Activated CD4-positive, alpha-beta T cell treated with anti-CD3 and anti-CD28 coated beads, Interleukin-2, amount 50 U/mL, for 24 hours (primary cell): ENCODE measurements around the gene SLC25A48.

Source experiments
- DNase-seq, 2 donors: peaks; one replicate each; pipeline ENCODE4 v3.0.0-alpha.2; 2020; ENCODE audit warnings: low read depth in 1 of 2, low spot score in 1 of 2

The SLC25A48 gene

DNA sequence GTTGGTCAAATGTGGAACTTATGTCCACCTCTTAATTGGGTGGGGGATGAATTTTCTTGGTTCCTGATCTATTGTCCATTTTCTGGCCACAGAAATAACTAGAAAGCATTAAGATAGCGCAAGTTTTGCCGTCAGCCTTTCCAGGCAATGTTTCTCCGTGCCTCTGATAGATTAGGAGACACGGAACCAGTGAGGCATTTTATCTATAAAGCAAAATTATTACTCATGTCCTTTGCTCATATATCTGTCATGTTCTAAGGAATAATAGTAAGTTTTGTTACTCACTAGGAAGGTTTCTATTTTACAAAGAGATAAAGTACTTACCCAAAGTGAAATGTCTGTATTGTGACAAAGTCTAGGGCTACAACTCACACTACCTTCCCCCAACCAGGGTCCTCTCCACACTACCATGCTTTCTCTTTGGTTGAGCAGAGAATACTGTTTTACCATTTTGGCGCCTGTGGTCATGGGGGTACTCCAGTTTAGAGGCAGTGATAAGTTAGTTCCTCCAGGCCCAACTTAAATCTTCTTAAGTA lies 81.1 kb downstream of the SLC25A48 start:
- no peak for DNase-seq

DNA sequence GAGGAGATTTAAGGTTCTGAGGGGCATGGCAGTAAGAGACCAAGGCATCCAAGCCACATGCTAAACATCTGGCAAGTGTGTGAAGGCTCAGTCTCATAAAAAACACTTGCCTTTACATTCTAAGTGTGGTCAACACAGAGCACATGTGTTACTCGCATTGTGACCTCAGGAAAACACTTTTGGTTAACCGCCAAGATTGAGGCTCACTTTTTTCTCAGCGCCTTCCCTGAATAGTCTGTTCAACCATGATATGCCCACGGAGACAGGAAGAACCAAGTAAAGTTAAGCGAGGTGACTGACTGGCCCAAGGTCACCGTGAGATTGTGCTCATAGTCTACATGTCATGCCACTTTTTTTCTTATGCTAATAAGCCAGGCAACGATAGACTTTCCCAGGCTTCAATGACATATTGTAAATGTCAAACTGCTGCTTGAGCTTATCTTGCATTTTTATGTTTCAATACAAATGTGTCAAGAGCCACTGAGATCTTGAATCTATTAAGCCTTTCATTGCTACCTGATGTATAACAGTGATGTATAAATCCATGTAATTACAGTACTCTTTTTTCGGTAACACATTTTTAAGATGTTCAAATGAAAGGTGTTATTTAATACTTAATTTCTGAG lies 82.3 kb downstream of the SLC25A48 start:
- no peak for DNase-seq

DNA sequence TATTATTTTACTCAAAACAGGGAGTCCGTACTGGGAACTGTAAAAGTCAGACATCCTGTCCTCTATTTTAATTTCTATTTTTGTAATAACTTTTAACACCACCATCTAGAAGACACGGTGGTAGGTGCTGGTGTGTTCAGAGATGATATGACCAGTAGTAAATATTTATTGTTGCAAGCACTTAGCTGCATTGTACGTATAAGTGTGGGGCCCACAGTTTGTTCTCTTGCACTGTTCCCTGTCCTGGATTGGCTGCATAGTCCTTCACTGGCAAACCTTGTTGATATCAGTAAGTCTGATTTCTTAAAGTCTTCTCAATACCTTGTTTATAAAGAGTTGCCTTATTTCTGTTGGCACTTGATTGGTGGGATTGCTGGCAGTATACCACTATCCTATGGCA lies 85.7 kb downstream of the SLC25A48 start:
- no peak for DNase-seq

DNA sequence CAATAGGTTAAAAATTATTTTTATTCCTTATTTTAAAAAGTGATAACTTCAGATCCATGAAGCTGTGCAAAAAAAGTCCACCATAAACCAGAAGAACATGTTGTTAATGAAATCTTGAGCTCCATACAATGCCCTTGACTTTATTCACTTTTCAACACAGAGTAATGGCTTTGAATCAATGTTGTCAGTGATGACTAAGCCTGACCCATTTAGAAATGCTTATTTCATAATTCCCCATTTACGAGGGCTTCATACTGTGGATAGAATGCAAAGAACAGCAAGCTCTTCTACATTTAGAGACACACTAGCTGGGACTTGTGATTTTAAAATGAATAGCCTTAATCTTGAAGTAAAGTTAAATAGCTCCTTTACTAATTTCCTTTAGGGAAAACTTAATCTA lies 86.9 kb downstream of the SLC25A48 start:
- no peak for DNase-seq

DNA sequence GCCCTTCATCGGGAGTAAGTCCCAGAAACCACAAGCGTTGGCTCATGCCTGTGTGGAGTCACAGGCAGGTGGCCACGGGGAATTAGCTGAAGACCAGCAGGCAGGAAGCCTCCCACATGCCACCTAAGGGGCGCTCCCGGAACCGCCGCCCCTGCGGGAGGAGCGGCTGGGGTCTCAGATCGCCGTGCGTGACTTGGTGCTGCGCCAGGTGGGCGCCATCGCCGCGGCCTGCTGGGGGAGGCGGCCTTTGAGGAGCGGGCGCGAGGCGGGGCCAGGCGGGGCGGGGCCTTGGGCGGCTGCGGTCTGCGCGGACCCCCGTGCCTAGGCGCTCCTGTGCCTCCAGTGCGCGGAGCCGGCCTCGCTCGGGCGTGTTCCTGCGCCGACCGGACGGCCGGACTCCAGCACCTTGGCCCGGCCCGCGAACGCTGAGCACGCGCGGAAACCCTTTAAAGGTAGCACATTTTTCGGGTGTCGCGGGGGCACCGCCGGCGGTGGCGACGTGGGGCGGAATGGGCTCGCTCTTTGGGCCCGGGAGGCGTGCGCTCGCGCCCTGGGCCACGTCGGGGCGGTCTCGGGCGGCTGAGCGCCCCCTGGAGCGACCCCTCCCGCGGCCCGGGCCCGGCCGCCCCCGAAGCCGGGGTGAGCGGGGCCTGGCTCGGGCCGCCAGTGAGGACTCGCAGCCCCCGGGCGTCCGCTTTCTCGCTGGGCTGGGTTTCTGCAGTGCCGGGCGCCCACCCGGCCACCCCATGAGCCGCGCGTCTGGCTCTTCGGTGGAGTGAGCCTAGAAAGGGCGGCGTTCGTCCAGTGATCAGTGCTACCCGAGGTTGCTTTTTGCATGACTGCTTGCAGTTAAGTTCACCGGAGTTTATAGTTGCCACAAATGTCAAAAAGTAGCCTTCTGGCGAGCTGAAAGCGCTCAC lies 95.8 kb downstream of the SLC25A48 start:
- DNase-seq = no peak

DNA sequence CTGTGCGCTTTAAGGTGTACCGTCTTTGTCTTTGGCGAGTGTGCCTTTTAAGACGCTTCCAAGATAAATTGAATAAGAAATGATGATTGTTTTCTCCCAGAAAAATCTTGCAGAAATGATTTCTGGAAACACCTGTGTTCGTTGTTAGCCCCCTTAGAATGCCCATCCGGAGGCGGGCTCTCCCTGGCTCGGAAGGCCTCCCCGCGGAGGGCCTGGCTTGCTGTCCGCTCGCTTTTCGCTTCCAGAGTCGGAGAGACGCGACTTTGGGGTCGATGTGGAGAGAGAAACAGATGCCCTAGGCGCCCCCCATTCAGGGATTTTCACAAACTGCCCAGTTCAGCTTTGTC lies 96.5 kb downstream of the SLC25A48 start:
- no peak for DNase-seq

DNA sequence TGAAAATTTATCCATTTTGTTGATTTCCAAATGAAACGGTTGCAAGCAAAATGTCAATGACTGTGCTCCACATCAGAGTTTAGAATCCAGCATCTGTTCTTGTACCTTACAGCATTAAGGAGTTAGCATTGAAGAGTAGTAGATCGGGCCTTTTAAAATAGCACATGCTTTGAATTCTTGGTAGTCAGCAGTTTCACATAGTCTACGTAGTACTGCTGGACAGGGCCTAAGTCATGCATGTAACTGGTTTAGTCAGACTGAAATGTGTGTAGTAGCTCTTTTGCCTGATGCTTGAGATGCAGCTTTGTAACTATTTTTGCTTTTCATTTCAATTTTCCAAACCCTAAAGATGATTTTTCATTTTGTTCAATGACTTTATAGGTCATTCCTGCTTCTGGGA lies 100.5 kb downstream of the SLC25A48 start:
- DNase-seq = no peak

DNA sequence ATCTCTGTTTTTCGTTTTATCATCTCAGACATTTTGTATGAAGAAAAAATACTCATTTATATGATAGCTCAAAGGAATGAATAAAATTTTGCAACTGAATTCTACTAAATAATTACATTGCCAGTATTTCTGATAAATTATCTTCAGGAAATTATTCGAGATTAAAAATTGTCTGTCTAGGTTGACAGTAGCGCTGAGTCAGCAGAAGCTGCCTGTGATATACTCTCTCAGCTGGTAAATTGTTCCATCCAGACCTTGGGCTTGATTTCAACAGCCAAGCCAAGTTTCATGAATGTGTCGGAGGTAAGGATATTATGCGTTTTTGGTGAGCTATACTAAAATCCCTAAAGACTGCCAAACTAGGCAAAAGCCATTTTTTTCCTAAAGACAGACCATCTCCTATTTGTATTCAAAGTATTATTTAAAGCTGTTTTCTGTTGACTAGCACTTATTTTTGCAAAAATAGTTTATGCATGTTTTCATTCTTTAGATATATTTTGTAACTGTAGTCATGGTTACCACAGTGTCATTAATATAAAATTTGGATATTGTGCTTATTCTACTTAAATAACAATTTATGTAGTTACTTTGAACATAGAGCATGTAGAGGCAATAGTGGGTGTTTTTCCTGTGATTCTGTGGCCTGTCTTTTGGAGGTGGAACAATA lies 102.9 kb downstream of the SLC25A48 start:
- DNase-seq = no peak
